Body of pancreas (tissue), 4 donors: ENCODE data around the gene MAML2.

ENCODE experiments used
- CTCF ChIP-seq, 7 experiments: fragments of 450-650 bp in 4 of 7; fragments of 200-600 bp in 3 of 7; sonication (generic) in 3 of 7; IDR thresholded peaks; one replicate each; pipeline ENCODE4 v1.5.1; 2016 to 2019; ENCODE audit warnings: antibody characterized with exemption in 7 of 7
- POLR2A ChIP-seq, 3 donors: fragments of 450-650 bp; IDR thresholded peaks; one replicate each; pipeline ENCODE4 v1.6.1; 2016; ENCODE audit warnings: antibody characterized with exemption in 3 of 3, mild to moderate bottlenecking in 2 of 3

GRCh38 chr11:96177146-96177545, 165.8 kb downstream of the MAML2 start:
- TF ChIP-seq CTCF (IDR thresholded peaks at IDR 0.05), result no peak
- TF ChIP-seq POLR2A (IDR thresholded peaks at IDR 0.05), result no peak
